ENCODE results near the gene CBX5.
A peak's percentile ranks its signal among the peaks of the same experiment; 100 is the strongest.
"Not testable (repeated sequence)": the region's sequence is repeated elsewhere in the genome, so short reads cannot be mapped to it uniquely, and the experiment has no call there.

The CBX5 gene

DNA sequence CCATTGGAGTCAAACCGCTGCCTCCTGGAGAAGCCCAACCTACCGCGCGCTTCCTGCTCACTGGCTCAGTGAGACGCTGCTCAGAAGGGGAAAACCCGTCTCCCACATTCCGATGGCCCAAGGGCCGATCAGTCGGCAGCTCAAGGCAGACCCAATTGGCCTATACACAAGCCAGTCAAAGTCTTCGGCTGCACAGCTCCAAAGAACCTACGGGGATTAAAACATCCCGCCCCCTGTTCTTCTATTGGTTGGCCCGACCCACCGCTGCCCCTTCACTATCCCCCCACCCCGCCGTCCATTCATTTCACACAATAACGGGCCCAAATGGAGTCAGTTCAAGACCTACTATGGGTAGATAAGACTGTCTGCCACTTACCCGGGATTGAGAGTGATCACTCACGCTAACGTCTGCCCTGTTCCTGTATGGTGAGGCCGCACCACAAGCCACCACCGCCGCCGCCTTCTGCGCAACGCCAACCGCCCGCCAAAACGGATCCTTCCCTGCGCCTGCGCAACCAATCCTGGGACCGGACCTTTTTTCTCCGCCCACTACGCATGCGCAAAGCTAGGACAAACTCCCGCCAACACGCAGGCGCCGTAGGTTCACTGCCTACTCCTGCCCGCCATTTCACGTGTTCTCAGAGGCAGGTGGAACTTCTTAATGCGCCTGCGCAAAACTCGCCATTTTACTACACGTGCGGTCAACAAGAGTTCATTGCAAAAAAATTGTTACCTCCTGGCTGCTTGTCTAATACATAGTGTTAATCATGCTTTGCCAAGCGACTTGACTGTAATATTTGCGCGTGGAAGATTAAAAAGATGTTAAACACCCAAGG, at the start of gene CBX5:
CBX5 (minus strand) TSS at position 491 of the 836 bp plus-strand sequence. CDS start 22,472 bp downstream, outside the sequence.
- peak; percentile 100 for DNase-seq

DNA sequence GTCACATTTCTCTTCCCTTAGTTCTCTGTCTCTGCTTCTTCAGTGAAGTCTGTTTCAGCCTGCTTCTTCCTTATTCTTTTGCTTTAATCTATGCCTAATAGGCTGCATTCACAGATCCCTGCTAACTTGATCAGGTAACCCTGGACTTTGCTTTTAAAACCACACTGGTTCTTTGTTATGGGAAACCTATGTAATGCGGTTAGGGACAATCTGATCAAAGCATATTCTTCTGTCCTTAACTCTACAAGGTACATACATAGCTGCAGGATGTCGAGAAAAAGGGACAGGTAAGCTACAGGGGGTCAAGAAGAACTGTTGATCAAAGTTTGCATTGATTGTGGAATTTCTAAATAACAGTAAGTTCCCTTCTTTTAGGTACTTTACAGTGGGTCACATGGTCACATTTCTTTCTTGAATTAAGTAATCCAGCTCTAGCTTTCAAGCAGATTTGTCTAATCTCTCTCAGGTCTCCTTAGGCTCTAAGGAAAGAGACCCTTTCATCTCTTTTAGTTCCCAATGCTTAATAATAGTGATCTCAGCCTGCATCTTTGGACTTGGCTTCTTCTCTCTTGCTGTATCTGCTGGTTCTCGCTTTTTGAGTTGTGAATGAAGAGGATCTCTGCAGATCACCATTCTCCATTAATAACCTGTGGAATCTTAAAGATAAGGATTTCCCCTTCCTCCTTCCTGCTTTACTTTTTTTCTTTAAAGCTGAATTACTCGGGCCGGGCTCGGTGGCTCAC, 48.8 kb upstream of the CBX5 start:
- no peak for DNase-seq

DNA sequence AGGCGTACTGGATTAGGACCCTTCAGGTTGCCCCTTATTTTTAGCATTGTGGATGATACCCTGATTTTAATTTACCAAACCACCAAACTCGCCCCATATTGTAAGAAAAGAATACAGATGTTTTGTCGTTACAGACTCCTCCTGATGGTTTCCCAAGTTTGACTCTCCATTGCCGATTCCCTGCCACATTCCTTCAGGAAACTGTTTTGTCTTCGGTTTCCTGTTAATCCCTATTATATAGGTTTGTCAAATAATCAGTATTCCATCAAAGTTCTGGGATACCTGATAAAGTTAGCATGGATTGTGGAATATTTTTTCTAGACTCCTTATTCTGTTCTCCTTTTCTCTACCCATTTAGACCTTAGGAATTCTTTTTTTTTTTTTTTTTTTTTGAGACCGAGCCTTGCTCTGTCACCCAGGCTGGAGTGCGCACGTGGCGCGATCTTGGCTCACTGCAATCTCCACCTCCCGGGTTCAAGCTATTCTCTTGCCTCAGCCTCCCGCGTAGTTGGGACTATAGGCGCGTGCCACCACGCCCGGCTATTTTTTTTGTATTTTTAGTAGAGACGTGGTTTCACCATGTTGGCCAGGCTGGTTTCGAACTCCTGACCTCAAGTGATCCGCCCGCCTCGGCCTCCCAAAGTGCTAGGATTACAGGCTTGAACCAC, 45.7 kb upstream of the CBX5 start:
- not testable (repeated sequence) for DNase-seq

DNA sequence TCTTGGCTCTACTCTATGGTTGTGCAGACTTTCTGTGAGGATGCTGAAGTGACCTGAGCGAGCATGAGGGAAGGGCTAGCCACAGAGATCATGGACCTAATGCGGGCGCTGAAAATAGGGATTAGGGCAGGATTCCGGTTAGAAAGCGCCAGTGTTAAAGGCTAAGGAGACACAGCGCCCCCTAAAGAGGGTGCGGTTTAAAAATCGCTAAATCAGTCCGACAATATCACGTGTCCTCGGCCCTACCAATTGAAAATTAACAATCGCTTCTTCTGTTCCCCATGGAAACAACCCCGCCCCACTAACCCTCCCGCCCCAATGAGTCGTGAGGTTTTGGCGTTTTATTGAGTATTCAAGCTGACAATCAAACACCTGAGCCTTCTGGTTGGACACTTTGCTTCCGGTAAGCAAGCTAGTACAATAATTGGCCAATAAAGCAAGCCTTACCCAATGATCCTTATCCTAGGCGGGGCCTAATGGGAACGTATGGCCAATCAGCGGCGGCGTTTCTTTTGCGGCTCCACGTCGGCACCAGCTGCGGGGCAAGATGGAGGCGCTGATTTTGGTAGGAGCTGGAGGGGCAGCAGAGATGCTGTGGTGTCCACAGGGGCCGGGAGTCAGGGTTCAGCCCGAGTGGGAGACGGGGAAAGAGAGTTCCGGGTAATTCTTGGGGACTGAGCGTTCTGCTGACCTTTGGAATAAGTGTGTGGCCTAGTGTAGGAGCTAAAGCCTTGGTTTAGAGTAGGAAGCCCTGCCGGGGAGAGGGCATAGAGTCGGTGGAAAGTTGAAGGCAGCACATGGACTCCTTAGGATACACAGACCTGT, 44.9 kb upstream of the CBX5 start, which contains the start of gene COPZ1:
COPZ1 (plus strand) TSS at position 515 of the 825 bp plus-strand sequence; CDS start at position 548, 33 bp downstream.
- DNase-seq: peak; percentile 100

DNA sequence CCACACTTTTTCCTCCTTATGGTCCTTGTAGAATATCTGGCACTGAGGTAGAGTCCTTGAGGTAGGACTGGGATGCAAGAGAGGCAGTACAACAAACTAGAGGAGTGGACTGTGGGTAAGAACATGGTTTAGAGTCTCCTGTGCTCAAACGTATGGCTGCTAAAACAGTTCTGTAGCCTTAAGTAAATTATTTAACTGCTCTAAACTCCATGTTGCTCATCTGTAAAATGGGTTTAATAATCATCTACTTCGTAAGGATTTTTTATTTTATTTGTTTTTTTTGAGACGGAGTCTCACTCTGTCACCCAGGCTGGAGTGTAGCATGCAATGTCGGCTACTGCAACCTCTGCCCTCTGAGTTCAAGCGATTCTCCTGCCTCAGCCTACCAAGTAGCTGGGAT, 41.4 kb upstream of the CBX5 start:
- DNase-seq: no peak

DNA sequence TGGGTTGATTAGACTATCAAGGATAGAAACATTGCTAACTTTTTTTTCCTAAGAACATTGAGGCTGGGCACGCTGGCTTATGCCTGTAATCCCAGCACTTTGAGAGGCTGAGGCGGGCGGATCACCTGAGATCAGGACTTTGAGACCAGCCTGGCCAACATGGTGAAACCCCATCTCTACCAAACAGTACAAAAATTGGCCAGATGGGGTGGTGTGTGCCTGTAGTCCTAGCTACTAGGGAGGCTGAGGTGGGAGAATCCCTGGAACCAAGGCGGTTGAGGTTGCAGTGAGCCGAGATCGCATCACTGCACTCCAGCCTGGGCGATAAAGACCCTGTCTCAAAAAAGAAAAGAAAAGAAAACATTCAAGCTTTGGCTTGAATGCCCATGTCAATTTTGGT, 32.4 kb upstream of the CBX5 start:
- not testable (repeated sequence) for DNase-seq

DNA sequence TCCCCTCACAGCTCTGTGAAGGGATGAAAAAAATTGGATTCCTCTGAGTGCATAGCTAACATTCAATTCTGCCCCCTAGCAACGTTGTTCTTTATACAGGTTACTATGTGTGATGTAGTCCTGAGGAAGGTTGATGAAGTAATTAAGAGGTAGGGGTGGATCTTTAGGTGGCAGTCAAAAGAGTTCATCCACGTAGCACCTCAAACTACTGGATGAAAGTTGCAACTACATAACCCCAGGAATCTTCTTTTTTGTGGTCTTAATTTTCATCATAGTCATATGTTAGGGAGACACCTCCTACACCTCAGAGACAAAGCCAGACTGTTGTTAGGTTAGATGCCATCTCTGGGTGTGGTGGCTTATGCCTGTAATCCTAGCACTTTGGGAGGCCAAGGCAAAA, 31.1 kb upstream of the CBX5 start:
- no peak for DNase-seq

DNA sequence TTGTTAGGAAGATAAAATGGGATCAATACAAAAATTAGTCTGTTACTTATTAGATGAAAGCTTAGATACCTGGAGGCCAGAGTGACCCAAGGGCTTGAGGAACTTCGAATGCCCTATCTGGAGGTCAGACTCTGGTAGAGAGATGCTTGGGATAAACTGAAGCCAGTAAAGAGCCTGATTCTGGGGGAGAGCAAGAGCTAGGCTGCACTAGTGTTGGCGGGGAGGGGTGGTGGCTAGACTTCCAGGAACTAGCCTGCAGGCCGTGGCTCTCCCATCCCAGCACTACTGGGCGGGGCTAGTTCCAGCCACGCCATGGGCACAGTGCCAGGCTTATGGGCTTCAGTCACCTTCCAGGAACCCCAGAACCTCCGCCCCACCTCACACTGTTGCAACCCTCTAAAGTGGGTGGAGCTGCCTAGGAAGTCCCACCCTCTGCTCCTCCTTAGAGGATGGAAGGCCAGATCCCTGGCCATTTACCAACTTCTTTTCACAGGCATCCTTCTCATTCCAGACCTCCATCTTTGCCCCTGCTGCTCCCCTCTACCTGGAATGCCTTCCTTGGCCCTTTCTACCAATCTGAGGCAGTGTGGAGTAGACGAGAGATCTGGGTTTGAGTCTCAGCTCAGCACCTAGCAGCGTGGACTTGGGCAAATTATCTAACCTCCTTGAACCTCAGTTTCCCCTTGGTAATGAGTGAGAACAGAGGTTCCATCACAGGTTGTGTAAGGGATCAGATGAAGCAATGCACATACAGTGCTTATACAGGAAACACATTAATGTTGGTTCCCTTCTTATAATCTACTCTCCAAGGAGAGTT, 27.2 kb upstream of the CBX5 start:
- peak; percentile 50 for DNase-seq

DNA sequence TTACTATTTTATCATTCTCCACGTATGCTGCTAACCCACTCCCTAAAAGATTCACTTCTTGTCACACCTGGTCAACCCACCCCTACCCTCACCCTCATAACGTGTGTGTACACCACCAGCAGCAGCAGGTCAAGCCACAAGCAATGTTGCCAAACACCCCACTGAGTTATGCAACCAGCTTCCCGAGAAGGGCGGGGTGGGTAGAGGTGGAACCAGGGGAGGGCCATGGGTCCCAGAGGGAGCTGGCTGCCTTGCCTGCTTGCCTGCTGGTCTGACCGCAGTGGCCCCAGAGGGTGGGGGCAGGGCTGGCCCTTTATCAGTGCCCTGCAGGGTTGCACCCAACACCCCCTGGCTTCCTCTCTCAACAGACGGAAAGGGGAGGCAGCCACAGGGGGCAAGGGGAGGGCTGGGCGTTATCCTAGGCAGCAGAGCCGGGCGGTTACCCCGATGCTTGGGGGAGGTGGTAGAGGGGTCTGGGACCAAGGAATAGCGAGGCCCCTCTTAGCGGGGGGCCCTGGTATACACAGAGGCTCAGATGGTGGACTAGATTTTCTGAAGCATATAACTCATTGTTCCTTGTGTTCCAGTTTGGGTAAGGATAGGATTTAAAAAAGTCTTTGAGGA, 24.4 kb upstream of the CBX5 start:
- DNase-seq: peak; percentile 37

DNA sequence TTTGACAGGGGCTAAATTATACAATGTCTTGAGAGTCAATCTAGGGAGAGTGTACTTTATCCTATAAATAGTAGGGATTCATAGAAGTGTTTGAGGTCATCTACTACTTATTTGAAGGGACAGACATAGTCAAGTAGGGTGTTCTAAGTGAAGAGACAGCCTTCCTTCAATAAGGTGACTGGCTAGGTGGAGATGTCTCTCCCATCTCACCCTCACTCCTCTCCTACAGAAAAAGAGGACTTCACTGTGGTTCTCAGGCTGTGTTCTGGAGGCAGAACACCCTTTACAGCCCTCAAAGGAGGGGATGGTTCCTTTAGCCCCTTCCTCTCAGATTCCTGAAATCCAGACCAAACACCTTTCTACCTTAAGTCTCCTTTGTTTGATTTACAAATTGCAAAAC, 23.7 kb upstream of the CBX5 start:
- no peak for DNase-seq

DNA sequence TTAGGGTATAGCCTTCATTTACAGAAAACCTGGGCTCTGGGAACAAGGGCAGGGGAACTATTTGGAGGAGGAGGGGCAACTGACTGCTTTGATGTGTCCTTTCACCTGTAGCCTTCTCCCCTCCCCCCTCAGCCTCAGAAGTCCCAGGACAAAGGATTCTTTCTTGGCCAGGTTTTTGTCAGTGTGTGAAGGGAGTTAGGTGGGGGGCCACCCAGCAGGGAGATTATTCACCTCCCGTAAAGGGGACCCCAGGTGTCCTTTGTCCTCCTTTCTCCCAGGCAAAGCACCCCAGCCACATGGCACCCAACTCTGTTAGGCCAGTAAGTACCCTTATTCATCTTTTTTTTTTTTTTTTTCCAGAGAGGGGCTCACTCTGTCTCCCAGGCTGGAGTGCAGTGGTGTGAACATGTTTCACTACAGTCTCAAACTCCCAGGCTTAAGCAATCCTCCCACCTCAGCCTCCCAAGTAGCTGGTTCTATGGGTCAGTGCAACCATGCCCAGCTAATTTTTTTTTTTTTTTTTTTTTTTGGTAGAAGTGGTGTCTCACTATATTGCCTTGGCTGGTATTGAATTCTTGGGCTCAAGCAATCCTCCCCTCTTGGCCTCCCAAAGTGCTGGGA, 21.6 kb upstream of the CBX5 start:
- no peak for DNase-seq

DNA sequence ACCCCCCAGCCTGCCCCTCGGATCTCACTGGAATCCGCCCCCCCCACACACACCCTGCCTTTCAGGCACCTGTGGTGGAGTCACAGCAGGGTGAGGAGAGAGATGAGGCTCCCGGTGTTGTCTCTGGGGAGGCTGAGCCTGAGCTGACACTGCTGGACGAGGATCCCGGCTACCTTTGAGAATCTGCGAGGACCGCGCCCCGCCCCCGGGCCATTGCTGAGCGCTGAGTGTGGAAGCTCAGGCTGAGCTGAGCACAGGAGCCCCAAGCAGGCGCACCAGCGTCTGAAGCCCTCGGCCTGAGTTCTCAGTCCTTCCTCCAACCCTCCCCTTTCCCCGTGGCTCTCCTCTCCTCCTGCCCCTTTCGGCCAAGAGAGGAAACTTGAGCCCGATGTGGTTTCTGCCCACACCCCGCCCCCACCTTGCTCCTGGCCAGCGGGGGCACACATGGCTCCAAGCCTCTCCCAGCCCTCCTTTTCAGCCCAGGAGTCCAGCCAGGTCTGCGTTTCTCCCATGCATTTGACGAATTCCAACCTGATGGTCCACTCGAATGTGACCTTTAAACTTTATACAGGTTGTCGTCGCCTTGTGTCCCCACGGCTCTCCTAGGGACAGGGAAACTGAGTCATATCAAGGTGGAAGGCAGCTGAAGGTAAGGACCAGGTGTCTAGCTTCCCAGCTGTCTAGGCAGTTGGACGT, 21.0 kb upstream of the CBX5 start, which contains the start of gene NFE2:
NFE2 (minus strand) TSS at position 284 of the 696 bp plus-strand sequence. CDS start 5,767 bp downstream, outside the sequence.
- peak; percentile 60 for DNase-seq

DNA sequence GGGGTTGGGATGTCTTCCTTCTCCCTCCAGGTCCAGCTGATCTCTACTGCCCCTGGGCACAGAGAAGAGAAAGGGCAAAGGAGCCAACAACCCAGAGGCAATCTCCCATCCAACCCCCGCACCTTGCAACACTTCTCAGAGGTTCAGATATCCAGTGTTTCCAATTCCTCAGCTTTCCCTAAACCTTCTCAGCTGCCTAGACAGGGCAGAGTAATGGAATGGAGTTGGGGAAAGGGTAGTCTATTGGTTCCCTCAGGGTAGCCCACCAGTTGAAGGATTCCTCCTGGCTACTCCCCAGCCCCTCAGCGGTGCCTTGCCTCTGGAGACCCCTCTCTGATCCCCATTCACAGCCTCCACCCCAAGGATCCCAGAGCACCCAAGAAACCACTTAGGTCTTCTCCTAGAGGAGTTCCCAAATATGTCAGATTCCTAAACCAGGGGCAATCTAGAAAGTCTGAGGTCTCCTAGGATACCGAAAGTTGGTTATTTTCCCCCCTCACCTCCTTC, 20.4 kb upstream of the CBX5 start:
- DNase-seq: no peak

DNA sequence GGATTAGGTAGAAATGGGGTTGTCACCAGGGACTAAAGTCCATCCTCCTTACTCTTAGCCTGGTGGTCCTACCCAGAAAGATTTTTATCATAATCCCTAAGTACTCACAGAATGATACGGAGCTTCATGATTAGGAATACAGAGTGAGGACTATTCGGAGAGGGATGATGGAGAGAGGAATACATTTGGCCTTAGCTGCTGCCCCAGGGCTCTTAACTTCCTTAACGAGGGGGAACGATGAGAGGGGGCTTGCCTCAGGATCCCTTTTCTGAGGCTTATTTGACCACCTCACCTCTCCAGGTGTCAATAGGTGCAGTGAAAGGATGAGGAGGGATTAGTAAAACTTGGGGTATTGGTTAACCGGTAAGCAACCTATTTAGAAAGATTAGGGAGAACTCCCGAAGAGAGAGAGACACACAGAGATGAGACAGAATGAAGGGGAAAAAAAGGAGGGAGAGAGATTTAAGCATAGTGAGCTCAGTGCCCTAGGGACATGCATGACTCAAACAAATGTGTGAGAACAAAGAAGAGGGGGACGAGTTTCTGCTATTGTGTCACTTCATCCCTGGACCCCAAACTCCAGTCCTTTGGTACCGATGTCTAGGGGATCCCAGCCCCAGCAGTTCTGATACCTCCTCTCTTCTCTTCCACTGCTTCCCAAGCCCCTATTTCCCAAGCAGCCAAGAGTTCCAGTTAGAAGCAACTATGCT, 19.7 kb upstream of the CBX5 start:
- DNase-seq: peak; percentile 30

DNA sequence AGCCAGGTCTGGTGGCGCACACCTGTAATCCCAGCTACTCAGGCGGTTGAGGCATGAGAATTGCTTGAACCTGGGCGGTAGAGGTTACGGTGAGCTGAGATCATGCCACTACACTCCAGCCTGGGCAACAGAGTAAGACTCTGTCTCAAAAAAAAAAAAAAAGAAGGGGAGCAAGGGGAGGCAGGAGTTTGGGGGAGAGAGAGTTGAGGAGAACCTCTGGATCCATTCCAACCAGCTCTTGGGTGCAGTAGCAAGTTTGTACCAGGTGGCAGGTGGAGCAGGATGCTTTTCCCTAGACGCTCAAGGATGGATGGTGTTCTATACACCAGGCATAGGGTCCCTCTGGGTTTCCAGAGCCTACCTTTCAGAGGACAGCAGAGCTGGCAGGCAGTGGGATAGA, 19.0 kb upstream of the CBX5 start:
- DNase-seq: no peak

DNA sequence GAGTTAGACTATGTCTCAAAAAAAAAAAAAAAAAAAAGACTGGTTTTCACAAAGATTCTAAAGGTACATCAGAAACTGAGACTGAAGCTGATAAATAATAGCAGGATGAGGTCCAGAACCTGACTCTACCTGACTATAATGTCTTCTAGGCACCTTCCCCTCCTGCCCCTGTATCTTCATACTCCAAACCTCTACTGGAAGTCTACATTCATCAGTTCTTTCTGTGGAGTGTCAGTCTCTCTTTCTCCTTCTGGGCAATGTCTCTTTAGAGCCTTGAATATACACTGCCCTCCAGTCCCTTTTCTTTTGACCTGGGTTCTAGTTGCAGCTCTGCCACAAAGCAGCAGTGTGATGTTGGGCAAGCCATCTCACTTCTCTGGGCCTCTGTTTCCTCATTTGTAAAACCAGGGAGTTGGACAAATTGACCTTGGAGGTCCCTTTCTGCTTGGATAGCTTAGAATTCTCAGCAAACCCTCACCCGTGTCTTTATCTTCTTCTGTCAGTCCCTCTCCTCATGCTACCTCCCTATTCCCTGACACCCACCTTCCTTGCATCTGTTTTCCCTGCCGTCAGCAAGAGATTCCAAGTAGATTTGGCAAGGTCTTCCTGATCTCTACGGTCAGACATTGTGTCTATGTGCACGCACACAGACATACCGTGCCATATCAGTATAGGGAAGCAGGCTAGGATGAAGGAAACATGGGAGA, 16.6 kb upstream of the CBX5 start:
- no peak for DNase-seq

DNA sequence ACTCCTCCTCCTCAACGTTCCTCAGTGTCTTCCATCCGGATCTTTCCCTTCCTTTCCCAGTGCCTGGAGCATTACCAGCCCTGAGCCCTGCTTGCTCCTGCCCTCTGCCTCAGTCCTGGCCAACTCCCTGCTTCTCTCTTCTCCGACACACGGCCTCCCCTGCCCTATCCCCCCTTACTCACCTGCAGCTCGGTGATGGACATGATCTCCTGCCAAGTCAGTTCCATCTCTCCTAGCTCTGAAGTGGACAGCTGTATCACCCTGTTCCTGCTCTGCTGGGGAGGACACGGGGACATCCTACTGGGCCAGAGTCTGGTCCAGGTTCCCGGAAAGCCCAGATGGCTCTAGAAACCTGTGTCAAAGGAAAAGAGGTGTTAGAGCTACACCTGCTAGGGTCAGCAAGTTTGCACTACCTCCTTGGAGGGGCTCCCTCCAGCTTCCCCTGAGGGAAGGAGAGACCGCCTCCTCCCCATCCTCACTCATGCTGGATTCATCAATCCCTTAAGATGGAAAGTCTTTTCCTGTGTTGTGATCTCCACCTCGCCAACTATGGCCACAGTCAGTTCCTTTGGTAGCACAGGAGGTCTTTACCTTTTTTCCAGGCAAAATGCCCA, 15.1 kb upstream of the CBX5 start:
- no peak for DNase-seq
